HG03135 (cell line): Measurements from ENCODE around the gene CUX1.
"Not testable (repeated sequence)": the region's sequence is repeated elsewhere in the genome, so short reads cannot be mapped to it uniquely, and the experiment has no call there.

ENCODE experiments used
- ATAC-seq: cut with Tn5 transposase; IDR thresholded peaks from one replicate; pipeline ENCODE4 v1.9.1; 2021; ENCODE audit warnings: mild to moderate bottlenecking, moderate library complexity; ENCODE audit not compliant: unreplicated experiment

CUX1 gene

GRCh38 chr7:101869026-101869900, 51.8 kb downstream of the CUX1 start:
- ATAC-seq: no peak

- ATAC-seq: no peak
These were observed 52.5 kb downstream of the CUX1 start for GRCh38 chr7:101869901-101870290.

GRCh38 chr7:101870361-101871062, 53.1 kb downstream of the CUX1 start:
- ATAC-seq: no peak

- ATAC-seq: no peak
These were observed 53.9 kb downstream of the CUX1 start for GRCh38 chr7:101871351-101871750.

GRCh38 chr7:101874028-101874427, 56.6 kb downstream of the CUX1 start:
- no peak for ATAC-seq

- ATAC-seq: no peak
These were observed 57.9 kb downstream of the CUX1 start for GRCh38 chr7:101875283-101875846.

GRCh38 chr7:101877882-101878591, 60.6 kb downstream of the CUX1 start:
- ATAC-seq: no peak

- ATAC-seq: no peak
These were observed 61.5 kb downstream of the CUX1 start for GRCh38 chr7:101878938-101879337.

GRCh38 chr7:101879565-101879964, 62.1 kb downstream of the CUX1 start:
- ATAC-seq: no peak

GRCh38 chr7:101880282-101881054, 63.0 kb downstream of the CUX1 start:
- no peak for ATAC-seq

- no peak for ATAC-seq
These were observed 64.6 kb downstream of the CUX1 start for GRCh38 chr7:101882005-101882421.

GRCh38 chr7:101882595-101883564, 65.5 kb downstream of the CUX1 start:
- ATAC-seq: no peak

GRCh38 chr7:101884671-101885596, 67.5 kb downstream of the CUX1 start:
- no peak for ATAC-seq

- ATAC-seq: no peak
These were observed 68.2 kb downstream of the CUX1 start for GRCh38 chr7:101885597-101885955.

- not testable (repeated sequence) for ATAC-seq
These were observed 69.9 kb downstream of the CUX1 start for GRCh38 chr7:101887352-101887751.

- not testable (repeated sequence) for ATAC-seq
These were observed 71.1 kb downstream of the CUX1 start for GRCh38 chr7:101888564-101888963.

- no peak for ATAC-seq
These were observed 73.5 kb downstream of the CUX1 start for GRCh38 chr7:101890749-101891523.
